Astrocyte of the cerebellum (primary cell): ENCODE measurements around the gene BATF3.
"Not testable (repeated sequence)": the region's sequence is repeated elsewhere in the genome, so short reads cannot be mapped to it uniquely, and the experiment has no call there.

Experiments
- DNase-seq: peaks from one replicate; pipeline ENCODE4 v3.0.0-alpha.2; 2011; ENCODE audit warnings: low read depth
- H3K4me3 ChIP-seq: 2 replicates; pipeline ENCODE4 v1.5.1; 2011; ENCODE audit warnings: mild to moderate bottlenecking, low read depth, low read length, moderate library complexity
- in situ Hi-C: cut with HindIII; loops from 2 replicates; pipeline ENCODE4 v1.10.0; 2017; ENCODE audit warnings: low sequenced_read_pairs
- TF ChIP-seq, protein P1 (sequence below): IDR thresholded peaks from 2 replicates; pipeline ENCODE4 v1.5.1; 2012; ENCODE audit warnings: low read length, low read depth, moderate library complexity, mild to moderate bottlenecking; ENCODE audit errors: missing control alignments

BATF3 gene

GRCh38 chr1:212712451-212713303 lies 13.0 kb upstream of the BATF3 start:
- peak; percentile 37 for DNase-seq
- TF ChIP-seq, protein P1, sequence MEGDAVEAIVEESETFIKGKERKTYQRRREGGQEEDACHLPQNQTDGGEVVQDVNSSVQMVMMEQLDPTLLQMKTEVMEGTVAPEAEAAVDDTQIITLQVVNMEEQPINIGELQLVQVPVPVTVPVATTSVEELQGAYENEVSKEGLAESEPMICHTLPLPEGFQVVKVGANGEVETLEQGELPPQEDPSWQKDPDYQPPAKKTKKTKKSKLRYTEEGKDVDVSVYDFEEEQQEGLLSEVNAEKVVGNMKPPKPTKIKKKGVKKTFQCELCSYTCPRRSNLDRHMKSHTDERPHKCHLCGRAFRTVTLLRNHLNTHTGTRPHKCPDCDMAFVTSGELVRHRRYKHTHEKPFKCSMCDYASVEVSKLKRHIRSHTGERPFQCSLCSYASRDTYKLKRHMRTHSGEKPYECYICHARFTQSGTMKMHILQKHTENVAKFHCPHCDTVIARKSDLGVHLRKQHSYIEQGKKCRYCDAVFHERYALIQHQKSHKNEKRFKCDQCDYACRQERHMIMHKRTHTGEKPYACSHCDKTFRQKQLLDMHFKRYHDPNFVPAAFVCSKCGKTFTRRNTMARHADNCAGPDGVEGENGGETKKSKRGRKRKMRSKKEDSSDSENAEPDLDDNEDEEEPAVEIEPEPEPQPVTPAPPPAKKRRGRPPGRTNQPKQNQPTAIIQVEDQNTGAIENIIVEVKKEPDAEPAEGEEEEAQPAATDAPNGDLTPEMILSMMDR, result no peak
- in situ Hi-C loops, result no loop called here

DNA sequence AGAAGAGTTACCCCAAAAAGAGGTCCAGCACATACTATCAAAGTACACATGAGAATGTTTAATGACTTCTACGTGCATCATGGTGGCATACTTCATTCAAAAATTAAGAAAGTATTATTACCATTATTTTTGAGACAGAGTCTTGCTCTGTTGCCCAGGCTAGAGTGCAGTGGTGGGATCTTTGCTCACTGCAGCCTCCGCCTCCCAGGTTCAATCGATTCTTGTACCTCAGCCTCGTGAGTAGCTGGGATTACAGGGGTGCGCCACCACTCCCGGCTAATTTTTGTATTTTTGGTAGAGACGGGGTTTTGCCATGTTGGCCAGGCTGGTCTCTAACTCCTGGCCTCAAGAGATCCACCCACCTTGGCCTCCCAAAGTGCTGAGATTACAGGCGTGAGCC lies 12.3 kb upstream of the BATF3 start:
- in situ Hi-C loops, DNase-seq: not testable (repeated sequence)

More at GRCh38 chr1:212712451-212713303, 13.0 kb upstream of the BATF3 start:
- no peak overlapping the region for H3K4me3 ChIP-seq

DNA sequence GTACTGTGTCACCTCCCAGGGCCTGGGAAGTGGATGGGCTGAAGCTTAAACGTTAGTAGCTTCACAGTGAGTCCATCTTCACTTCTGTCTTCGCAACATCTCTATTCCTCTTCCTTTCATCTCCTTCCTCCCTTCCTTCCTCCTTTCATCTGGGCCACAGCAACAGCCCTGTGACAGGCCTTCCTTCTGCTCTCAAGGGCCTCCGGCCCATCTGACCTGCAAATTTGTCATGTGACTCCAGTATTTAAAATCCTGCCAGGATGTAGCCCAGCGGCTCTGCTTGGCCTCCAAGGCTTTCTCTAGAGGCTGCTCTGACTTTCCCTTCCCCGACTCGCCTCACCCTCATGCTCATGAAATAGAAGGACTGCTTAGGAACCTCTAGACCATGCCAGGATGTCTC lies 10.9 kb upstream of the BATF3 start:
- no peak for DNase-seq

More for the DNA sequence above, 12.3 kb upstream of the BATF3 start:
- not testable (repeated sequence) for H3K4me3 ChIP-seq

DNA sequence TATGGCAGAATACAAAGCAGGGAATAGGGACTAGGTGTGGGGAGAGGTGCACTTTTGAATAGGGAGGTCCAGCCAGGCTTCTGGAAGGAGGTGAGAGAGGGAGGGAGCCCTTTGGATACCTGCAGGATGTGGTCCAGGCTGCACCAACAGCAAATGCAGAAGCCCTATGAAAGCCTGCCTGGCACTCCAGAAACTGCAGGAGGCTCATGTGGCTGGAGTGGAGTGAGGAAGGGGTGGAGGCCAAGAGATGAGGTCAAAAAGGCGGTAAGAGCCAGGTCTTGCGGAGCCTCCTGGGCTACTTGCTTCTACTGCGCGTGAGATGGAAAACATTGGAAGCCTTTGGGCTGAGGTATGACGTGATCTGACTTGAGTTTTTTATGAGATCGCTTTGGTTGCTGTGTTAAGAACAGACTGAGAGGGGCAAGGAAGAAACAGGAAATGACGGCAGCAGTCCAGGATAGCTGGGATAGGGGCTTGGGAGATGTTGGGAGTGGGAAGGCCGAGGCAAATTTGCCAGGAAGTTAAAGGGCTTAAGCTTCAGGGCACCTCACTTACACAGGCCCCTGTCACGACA lies 4.4 kb upstream of the BATF3 start:
- no peak for DNase-seq
- in situ Hi-C loops, result no loop called here
- H3K4me3 ChIP-seq, result no peak overlapping the region
- TF ChIP-seq, protein P1, result no peak

More for the DNA sequence above, 10.9 kb upstream of the BATF3 start:
- H3K4me3 ChIP-seq, result no peak overlapping the region
- in situ Hi-C loops, result no loop called here
- TF ChIP-seq, protein P1, result no peak

- H3K4me3 ChIP-seq, result no peak overlapping the region
- DNase-seq, result no peak
- TF ChIP-seq, protein P1, result no peak
- in situ Hi-C loops, result no loop called here
Measured at GRCh38 chr1:212702672-212703071, 3.0 kb upstream of the BATF3 start.

- TF ChIP-seq, protein P1, result no peak
- no peak for DNase-seq
- in situ Hi-C loops, result no loop called here
- no peak overlapping the region for H3K4me3 ChIP-seq
Measured at GRCh38 chr1:212701910-212702309, 2.3 kb upstream of the BATF3 start.
